HG03378 (cell line): ENCODE measurements around the gene ZNF593OS.

ENCODE experiments used
- ATAC-seq: cut with Tn5 transposase; IDR thresholded peaks from one replicate; pipeline ENCODE4 v1.9.1; 2021; ENCODE audit warnings: mild to moderate bottlenecking, moderate library complexity; ENCODE audit not compliant: unreplicated experiment

Gene ZNF593OS

GRCh38 chr1:26160527-26161414, 10.9 kb downstream of the ZNF593OS start:
- no peak for ATAC-seq

DNA sequence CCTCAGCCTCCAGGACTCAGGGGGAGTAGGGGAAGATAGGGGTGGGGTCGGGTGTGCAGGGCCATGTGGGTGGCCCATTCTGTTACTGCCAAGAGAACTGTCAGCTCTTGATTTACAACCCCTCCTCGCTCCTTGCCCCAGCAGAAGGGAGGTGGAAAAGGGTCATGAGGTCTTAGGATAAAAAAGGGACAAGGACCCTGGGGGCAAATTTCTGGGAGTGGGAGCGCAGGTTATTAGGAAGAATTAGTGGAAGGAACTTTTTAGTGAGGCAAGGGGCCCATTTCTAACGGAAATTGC, 11.9 kb downstream of the ZNF593OS start:
- no peak for ATAC-seq

DNA sequence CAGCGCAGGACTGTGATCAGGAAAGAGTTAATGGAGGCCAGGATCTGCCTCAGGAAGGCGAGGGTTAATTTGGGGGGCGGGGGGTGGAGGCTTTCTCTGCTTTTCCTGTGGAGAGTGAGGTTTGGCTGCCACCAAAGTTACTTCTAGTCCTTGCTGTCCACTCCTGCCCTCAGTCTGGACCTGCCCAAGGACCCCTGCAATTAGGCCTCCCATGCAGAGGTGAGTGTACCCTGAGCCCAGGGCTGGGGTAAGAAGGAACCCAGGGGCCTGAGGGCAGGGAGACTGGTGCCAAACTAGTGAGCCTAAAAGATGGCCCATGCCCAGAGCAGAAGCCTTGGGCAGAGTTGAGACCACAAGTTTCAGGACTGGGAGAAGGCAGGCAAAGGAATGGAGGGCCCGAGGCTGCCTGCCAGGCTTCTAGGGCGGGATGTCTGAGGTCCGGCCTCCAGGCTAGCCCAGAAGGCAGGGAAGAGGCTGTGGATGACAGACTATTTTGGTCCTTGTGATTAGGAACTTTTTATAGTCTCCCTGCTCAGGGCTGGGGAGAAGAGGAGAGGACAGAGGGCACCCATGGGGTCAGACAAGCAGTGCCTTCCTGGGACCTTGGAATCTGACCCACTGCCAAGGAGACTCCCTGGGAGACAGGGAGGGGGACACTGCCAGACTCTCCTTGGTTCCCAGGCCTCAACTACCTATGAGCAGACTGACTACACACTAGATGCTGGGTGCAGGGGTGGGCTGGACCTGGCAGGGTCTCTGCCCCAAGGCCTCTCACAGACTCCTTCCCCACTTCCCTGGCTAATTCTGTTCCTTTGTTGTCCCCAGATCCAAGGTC, 12.5 kb downstream of the ZNF593OS start, which contains the start of gene FAM110D:
Gene FAM110D (plus strand): TSS at position 172 of the 835 bp plus-strand sequence. CDS start 2,213 bp downstream, outside the sequence.
- ATAC-seq, result no peak

DNA sequence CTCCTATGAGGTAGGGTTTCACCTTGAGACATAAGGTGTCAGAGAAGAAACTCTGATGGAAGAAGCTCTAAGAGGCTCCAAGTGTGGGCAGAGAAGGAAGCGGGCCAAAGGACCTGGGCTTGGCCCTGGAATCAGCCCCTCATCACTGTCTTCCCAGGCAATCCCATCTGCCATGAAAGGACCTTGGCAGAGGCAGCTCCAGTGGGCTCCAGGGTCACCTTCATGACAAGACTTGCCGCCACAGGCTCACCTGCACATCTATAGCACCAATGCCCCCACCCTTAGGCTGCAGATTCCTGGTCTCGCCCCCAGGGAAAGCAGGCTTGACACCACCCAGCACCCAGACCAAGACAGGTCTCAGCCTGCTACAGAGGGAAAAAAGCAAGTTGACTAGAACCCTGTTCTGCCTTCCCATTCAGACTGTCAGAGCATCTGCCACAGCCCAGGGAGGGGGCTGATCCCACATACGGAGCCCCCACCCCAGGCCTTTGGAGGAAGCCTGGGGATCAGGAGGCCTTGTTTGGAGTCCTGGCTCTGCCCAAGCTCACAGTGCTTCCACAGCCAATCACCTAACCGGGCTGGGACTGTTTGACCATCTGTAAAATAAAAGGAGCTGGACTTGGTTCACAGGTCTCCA, 13.2 kb downstream of the ZNF593OS start:
- ATAC-seq, result no peak

GRCh38 chr1:26156285-26157038, 15.2 kb downstream of the ZNF593OS start:
- ATAC-seq, result no peak

DNA sequence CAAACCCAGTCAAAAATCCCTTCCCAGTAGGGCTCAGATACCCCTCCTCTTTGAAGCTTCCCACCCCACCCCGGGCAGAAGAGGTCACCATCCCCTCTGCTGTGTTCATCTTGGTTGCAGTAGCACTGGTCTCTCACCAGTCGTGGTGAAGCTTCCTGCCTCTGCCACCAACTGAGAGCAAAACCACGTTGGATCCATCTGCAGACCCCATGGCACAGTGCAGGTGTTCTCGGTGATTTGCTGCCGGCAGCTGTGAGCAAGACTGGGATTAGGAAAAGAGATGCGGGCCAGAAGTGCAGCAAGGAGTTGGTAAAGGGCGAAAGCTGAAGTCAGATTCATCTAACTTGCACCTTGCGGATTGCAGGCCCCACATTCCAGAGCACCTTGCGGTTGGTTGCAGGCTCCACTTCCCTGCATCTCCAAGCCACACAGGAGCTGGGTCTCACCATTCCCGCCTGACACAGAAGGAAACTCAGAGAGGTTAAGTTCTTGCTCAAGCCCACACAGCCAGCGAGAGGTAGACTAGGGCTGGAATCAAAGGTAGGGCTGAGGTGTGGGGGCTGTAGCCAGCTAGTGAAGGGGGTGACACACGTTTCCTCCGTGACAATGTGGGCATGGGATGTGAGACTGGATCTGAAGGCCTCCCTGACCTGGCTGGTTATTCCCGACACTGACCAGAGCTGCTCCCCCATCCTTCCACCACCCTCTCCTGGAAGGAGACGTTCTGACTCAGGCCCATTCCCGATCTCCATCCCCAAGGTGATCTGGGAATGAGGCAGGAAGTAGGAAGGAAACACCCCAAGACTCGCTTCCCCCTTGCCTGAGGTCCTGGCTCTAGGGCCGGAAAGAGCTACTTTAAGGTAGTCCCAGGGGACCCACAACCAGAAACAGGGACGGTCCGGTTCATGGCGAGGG, 16.0 kb downstream of the ZNF593OS start:
- ATAC-seq, result no peak

DNA sequence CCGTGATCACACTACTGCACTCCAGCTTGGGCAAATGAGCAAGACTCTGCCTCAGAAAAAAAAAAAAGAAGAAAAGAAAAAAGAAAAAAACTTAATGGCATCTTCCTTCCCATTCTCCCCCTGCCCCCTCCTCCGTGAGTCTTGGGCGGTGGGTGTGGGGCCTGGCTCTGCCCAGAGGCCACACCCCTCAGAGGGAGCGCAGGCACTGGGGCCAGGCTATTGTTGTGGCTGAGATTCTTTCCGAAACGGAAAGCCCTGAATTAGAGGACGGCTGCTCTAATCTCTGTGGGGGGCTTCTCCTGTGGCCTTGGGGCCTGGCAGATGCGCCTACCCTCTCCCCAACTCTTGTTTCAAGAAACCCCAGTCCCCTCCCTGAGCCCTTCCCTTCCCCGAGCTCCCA, 16.9 kb downstream of the ZNF593OS start:
- no peak for ATAC-seq

GRCh38 chr1:26153966-26154532, 17.6 kb downstream of the ZNF593OS start:
- no peak for ATAC-seq

- ATAC-seq, result no peak
Observed at GRCh38 chr1:26148887-26149286, 22.7 kb downstream of the ZNF593OS start.

GRCh38 chr1:26145960-26146294, 25.7 kb downstream of the ZNF593OS start:
- ATAC-seq, result no peak

DNA sequence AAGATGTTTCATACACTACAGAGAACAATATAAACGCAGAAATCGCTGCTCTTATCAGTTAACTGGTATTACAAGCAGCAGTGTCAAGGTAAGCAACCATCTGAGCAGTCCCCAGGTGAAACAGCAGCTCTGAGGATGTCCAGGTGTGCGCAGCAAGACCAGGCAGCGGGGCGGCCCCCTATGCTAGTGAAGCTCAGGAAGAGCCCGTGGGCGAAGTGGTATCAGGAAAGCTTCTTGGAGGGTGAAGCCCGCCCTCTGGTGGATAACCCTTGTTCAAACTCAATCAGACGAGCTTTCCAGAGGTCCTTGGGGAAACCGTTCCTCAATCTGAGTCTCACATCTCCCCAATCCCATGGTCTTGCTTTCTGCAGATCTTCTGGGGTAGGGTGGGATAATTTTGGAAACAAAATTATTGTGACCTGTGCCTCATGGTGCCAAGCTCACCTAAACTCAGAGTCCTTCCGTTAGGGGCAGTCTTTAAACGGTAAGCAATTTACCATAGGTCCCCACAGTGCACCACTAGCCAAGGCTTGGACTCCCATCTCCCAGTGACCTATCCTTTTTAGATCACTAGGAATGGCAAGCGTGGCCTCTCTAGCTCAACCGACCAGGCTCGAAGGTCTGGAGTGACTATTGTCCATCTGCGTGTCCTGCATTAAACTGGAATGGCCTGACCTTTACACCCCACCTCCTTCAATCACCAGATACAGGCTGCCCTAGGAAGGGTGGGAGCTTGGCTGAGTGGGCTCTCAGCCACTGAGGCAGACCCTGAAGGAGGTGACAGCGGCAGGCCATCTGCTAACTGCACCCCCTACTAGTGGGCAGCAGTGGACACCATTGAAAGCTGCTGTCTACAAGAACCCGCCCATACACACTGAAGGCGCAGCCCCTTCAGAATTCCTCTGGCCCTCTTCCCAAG, 26.3 kb downstream of the ZNF593OS start:
- no peak for ATAC-seq

DNA sequence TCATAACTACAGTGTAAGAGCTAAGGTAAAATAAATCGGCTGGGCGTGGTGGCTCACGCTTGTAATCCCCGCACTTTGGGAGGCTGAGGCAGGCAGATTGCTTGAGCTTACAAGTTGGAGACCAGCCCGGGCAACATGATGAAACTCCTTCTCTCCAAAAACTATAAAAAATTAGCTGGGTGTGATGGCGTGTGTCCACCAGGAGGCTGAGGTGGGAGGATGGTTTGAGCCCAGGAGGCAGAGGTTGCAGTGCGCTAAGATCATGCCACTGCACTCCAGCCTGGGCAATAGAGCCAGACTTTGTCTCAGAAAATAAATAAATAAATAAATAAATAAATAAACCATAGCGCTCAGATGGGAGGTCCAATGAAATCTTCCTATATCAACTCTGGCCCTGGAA, 29.5 kb downstream of the ZNF593OS start:
- ATAC-seq, result no peak

- no peak for ATAC-seq
Observed at GRCh38 chr1:26138974-26139558, 32.6 kb downstream of the ZNF593OS start.

DNA sequence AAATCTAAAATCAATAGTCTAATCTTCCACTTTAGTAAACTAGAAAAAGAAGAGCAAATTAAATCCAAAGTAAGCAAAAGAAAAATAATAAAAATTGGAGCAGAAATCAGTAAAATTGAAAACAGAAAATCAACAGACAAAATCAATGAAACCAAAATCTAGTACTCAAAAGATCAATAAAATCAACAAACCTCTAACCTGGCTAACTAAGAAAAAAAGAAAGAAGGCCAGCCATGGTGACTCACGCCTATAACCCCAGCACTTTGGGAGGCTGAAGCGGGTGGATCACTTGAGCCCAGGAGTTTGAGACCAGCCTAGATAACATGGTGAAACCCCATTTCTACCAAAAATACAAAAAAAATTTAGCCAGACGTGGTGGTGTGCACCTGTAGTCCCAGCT, 37.2 kb downstream of the ZNF593OS start:
- ATAC-seq, result no peak

DNA sequence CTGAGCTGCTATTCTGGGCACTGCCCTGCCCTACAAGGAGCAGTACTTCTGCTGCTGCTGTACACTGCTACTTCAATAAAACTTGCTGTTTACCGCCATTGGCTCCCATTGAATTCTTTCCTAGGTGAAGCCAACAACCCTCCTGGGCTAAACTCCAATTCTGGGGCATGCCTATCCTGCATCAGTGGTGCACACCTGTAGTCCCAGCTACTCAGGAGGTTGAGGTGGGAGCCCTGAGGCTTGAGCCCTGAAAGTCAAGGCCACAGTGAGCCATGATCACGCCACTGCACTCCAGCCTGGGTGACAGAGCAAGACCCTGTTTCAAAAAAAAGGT, 38.8 kb downstream of the ZNF593OS start:
- ATAC-seq, result no peak

- no peak for ATAC-seq
Observed at GRCh38 chr1:26132128-26132833, 39.4 kb downstream of the ZNF593OS start.

- ATAC-seq, result no peak
Observed at GRCh38 chr1:26130695-26131094, 40.9 kb downstream of the ZNF593OS start.

DNA sequence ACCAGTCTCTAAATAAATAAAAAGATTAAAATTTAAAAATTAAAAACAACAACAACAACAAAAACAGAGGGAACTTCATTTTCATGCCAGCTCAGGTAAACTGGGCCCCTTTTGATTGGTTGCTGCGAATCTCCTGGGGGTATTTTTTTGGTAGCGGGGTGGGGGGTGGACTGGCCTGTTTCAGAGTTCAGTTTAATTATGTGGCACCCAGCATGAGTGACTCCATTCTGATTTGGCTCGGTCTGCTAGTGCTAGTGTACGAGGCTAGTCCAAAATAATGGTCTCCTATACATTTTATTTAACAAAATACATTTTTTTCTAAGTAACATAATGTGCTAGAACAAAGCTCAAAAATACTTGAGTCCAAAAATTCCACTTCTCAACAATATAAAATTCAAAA, 41.9 kb downstream of the ZNF593OS start:
- no peak for ATAC-seq
